HG02981 (cell line): Measurements from ENCODE around the gene TRPM3.
"Not testable (repeated sequence)": the region's sequence is repeated elsewhere in the genome, so short reads cannot be mapped to it uniquely, and the experiment has no call there.

Experiments used
- ATAC-seq: cut with Tn5 transposase; IDR thresholded peaks from one replicate; pipeline ENCODE4 v1.9.1; 2021; ENCODE audit warnings: mild to moderate bottlenecking, moderate library complexity; ENCODE audit not compliant: unreplicated experiment

TRPM3 gene

GRCh38 chr9:70683841-70684240, 437.6 kb downstream of the TRPM3 start:
- ATAC-seq: no peak

GRCh38 chr9:70682298-70682697, 439.1 kb downstream of the TRPM3 start:
- no peak for ATAC-seq

- ATAC-seq: no peak
Measured at GRCh38 chr9:70679845-70680244, 441.6 kb downstream of the TRPM3 start.

DNA sequence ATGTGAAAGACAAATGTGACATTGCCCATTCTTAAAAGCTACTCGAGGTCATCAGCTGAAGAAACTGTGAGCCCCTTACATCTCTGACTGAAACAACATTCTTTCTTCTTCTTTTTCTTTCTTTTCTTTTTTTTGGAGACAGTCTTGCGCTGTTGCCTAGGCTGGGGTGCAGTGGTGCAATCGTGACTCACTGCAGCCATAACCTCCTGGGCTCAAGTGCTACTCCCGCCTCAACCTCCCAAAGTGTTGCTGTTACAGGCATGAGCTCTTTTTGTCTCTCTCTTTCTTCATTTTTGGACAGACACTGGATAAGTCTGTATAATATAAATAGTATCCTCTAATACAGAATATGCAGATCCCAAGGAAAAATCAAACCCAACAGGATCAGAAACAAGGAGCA, 443.3 kb downstream of the TRPM3 start:
- ATAC-seq: no peak

GRCh38 chr9:70677055-70677735, 444.2 kb downstream of the TRPM3 start:
- ATAC-seq: no peak

DNA sequence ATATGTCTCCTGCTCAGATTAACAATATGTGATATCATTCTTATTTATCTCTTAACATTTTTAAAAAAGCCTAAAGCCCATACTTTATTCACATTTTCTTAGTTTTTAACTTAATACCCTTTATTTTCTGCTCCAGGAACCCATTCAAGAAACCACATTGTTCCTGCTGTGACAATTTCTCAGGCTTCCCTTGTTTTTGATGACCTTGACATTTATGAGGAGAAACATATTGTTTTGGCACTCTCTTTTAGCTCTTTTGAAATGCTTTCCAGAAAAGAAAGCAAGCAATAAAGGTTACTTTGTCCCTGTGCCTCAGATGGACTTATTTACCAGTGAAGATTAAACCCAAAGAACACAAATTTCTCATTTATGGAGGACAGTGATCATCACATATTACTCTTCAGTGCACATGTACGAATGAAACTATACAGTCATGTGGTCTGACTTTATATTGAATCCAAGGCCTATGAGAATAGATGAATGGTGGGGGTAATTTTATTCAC, 445.5 kb downstream of the TRPM3 start:
- no peak for ATAC-seq

DNA sequence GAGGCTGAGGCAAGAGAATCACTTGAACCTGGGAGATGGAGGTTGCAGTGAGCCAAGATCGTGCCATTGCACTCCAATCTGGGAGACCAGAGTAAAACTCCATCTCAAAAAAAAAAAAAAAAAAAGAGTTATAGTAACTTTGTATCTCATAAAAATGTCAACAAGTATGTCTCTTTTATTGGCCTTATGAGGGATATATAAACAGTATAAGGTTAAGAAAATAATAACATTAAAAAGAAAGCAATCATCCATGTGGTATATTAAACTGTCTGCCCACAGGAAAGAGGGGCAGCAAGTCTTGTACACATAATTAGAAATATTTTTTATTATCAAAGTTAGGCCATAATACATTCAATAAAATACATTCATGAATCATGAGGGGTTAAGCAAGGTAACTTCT, 447.6 kb downstream of the TRPM3 start:
- ATAC-seq: no peak

GRCh38 chr9:70672161-70672649, 449.2 kb downstream of the TRPM3 start:
- no peak for ATAC-seq

DNA sequence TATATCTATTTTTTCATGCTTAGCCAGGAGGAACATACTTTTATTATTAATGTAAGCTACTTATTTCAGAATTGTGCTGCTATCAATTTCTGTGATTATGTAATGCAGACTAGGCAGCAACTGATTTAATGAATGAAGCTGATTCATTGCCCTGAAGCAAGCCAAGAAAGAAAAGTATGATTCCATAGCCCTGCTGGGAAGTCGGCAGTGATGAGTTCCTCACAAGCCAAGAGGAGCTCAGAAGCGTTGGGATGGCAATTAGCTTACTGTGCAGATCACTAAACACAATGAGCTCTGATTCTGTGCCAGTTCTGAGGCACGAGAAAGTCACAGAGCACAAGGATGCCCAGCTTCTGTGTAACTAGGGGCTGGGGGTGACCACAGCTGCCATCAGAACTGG, 452.7 kb downstream of the TRPM3 start:
- ATAC-seq: no peak

- ATAC-seq: no peak
Measured at GRCh38 chr9:70658765-70659164, 462.7 kb downstream of the TRPM3 start.

DNA sequence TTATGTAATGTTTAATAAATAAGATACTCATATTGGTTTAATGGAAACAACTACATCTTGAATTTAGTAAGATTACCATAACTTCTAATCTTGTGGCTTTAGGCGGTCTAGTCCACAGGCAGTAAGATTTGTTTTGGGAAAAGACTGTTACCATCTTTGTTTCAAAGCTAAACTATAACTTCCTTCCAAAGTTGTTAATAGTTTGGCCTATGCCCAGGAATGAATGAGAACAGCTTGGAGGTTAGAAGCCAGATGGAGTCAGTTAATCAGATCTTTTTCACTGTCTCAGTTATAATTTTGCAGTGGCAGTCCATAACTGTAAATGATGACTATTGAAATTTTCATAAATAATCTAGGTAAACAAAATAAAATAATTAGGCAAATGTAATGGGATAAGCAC, 465.1 kb downstream of the TRPM3 start:
- ATAC-seq: no peak

DNA sequence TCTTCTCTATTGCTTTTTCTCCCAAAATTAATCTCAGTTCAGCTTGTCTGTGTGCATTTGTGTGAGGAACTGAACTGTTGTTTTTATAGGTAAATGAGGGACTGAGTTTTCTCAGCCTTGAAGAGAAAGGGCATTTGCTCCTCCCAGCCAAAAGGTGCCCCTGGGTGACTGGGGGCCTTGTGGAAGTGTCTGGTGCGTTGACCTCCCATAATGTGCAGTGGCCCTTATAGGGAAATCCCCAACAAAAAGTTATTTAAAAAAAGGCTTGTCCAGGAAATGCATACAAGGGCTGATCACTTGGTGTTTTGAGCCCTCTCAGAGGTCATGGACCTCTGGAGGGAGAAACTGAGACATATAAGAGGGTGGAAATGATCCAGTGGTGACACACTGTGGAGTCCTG, 467.3 kb downstream of the TRPM3 start:
- ATAC-seq: no peak

- ATAC-seq: not testable (repeated sequence)
Measured at GRCh38 chr9:70644627-70645026, 476.8 kb downstream of the TRPM3 start.

- ATAC-seq: no peak
Measured at GRCh38 chr9:70642341-70642740, 479.1 kb downstream of the TRPM3 start.

DNA sequence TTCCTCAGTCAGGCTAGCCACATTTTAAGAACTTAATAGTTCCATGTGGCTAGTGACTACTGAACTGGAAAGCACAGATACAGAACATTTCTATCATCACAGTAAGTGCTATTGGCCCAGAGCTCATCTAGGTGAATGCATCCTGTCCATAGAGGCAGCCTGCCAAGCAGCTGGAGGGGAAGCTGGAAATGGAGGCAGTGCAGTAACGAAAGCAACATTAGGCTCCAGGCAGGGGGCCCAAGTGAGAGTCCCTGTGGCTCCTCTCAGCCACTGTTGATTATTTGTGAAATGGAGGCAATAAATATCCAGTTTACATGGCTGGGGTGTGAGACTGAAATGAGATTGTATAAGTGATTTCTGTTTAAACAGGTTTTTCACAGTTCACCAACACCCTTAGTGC, 479.8 kb downstream of the TRPM3 start:
- no peak for ATAC-seq

GRCh38 chr9:70641031-70641430, 480.4 kb downstream of the TRPM3 start:
- ATAC-seq: no peak

DNA sequence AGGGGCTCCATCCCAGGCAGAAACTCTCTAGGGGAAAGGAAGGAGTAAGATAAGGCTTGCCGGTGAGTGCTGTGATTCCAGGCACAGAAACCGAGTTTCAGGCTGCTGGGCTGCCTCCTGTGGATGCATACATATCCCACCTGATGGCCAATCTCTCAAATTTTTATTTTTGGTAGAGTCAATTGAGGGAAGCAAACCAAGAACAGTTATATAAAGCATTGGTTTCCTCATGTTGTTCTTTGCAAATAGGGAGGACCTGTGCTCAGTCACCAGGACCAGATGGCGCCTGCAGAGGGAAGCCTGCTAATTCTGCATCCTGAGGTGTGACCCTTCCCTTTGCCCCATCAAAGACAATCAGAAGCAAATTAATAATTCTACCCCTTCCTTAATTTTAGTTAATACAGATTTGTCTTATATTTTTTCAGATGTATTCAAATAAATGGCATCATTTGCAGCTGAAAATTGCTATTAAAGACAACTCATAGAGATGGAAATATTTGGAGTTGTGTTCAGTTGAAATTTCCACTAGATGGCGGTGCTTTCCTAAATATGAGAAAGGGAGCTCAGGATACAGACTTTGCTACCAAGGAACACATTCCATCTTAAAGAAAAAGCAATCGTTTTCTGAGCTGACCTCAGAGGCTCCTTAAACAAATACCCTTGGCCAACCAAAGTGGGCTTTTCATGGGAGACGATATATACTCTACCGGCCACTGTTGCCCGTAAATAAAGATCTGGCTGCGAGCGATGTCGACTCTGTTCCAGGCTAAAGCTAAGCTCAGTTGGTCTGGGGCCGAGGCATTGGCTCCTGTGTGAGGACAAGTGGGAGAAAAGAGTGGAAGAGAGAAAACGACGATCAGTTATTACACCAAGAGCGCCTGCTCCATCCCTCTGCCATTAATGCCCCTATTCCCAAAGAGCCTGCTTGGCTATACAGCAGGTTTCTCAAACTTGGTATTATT, 481.3 kb downstream of the TRPM3 start:
- peak; percentile 71 for ATAC-seq

- ATAC-seq: no peak
Measured at GRCh38 chr9:70635790-70636189, 485.6 kb downstream of the TRPM3 start.

DNA sequence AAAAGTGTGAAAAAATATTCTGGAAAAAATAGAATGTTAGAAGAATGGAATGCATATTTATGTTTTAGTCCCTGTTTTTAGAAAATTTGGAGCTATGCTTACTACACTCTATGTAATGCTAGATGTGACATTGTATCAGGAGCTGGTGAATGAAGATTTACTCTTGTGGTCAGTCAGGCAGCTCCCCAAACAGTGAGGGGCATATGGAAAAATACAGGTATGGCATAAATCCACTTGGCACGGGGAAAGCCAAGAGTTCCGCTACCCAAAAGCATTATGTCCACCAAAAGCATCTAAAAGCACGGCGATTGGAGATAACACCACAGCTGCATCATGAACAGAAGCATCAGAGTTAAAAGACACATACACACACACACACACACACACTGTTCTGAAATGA, 486.7 kb downstream of the TRPM3 start:
- no peak for ATAC-seq

- ATAC-seq: no peak
Measured at GRCh38 chr9:70630971-70631370, 490.4 kb downstream of the TRPM3 start.

DNA sequence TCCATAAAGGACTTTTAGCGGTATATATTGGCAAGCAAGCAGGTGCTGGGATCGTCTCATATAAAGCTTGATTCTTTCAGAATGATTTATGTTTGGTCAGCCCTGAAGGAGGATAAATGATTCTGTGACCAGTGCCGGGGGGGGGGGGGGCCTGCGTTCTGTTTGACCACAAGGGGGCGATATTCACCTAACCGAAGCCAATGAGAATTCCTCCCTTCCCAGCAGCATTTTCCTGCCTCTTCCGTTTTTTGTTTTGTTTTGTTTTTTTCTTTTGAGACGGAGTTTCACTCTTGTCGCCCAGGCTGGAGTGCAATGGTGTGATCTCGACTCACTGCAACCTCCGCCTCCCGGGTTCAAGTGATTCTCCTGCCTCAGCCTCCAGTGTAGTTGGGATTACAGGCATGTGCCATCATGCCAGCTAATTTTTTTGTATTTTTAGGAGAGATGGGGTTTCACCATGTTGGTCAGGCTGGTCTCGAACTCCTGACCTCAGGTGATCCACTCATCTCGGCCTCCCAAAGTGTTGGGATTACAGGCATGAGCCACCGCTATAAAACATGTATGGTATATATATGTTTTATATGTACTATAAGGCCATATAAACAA, 492.2 kb downstream of the TRPM3 start:
- ATAC-seq: not testable (repeated sequence)
